ENCODE results near the gene ATL3.
A peak's percentile ranks its signal among the peaks of the same experiment; 100 is the strongest.
"Not testable (repeated sequence)": the region's sequence is repeated elsewhere in the genome, so short reads cannot be mapped to it uniquely, and the experiment has no call there.

The ATL3 gene

GRCh38 chr11:63619967-63620366 is 51.2 kb downstream of the ATL3 start:
- Histone ChIP-seq H3K9me3 (replicated peaks; ENCODE audit: insufficient read depth, low read length) (no peaks in the 10 kb centered on the region), H4K20me1 (ENCODE audit: insufficient read depth, low read length) (no peaks in the 10 kb centered on the region), H3K9me2 (replicated peaks; ENCODE audit: insufficient read depth, low read length) (no peaks in the 10 kb centered on the region), H3K9ac (ENCODE audit: low read length) (no peak overlapping the region), H3K27me3 (replicated peaks; ENCODE audit: insufficient read depth, low read length) (no peaks in the 10 kb centered on the region), H3K4me2 (ENCODE audit: low read depth, low read length) (no peak overlapping the region), H3F3A (ENCODE audit: insufficient read depth, low read length) (peaks cover 2% of the 10 kb centered on the region; the same call in 1 of the 2 replicates), H3K4me3 (ENCODE audit: low read length) (no peak overlapping the region), H3K79me2 (ENCODE audit: low read length) (no peaks in the 10 kb centered on the region), H3K27ac (ENCODE audit: low read length) (no peak overlapping the region), H3K4me1 (ENCODE audit: low read length) (peaks cover 11% of the 10 kb centered on the region; the same call in 1 of the 2 replicates), H3K36me3 (replicated peaks; ENCODE audit: insufficient read depth, low read length) (no peaks in the 10 kb centered on the region), H2AFZ (ENCODE audit: low read length) (no peak overlapping the region)
- TF ChIP-seq EZH2phosphoT487 (IDR thresholded peaks at IDR 0.05; ENCODE audit: low read length): no peak
- TF ChIP-seq CTCF (IDR thresholded peaks at IDR 0.05; ENCODE audit: low read length): no peak
- no peak for TF ChIP-seq EZH2 (optimal IDR thresholded peaks at IDR 0.05; ENCODE audit: low read depth, low read length)
- DNase-seq: no peak

- not testable (repeated sequence) for DNase-seq; H3F3A ChIP-seq (ENCODE audit: insufficient read depth, low read length); H3K27me3 ChIP-seq (replicated peaks; ENCODE audit: insufficient read depth, low read length); H3K9me2 ChIP-seq (replicated peaks; ENCODE audit: insufficient read depth, low read length); H3K79me2 ChIP-seq (ENCODE audit: low read length); H3K9ac ChIP-seq (ENCODE audit: low read length); H3K9me3 ChIP-seq (replicated peaks; ENCODE audit: insufficient read depth, low read length); H3K4me2 ChIP-seq (ENCODE audit: low read depth, low read length); H2AFZ ChIP-seq (ENCODE audit: low read length); H4K20me1 ChIP-seq (ENCODE audit: insufficient read depth, low read length); H3K27ac ChIP-seq (ENCODE audit: low read length); H3K4me3 ChIP-seq (ENCODE audit: low read length); H3K36me3 ChIP-seq (replicated peaks; ENCODE audit: insufficient read depth, low read length)
- H3K4me1 ChIP-seq (ENCODE audit: low read length): peaks cover 11% of the 10 kb centered on the region; the same call in 1 of the 2 replicates
These were observed 53.5 kb downstream of the ATL3 start for GRCh38 chr11:63617686-63618085.

- TF ChIP-seq EZH2 (optimal IDR thresholded peaks at IDR 0.05; ENCODE audit: low read depth, low read length) (no peak), CTCF (IDR thresholded peaks at IDR 0.05; ENCODE audit: low read length) (no peak), EZH2phosphoT487 (IDR thresholded peaks at IDR 0.05; ENCODE audit: low read length) (no peak)
- no peak overlapping the region for H3K27ac ChIP-seq (ENCODE audit: low read length)
These were observed 54.2 kb downstream of the ATL3 start for GRCh38 chr11:63616953-63617352.

GRCh38 chr11:63614136-63614671 is 57.0 kb downstream of the ATL3 start, which contains the start of gene PLAAT3:
Gene PLAAT3, minus strand, starts transcription at chr11:63614433. Its CDS starts 419 bp downstream, at chr11:63614014.
- Histone ChIP-seq H3K27me3 (replicated peaks; ENCODE audit: insufficient read depth, low read length) (no peaks in the 10 kb centered on the region), H3K9ac (ENCODE audit: low read length) (peak within 1 kb of the TSS; percentile 9; the same call in 1 of the 2 replicates), H2AFZ (ENCODE audit: low read length) (peak within 1 kb of the TSS; percentile 62), H3K9me3 (replicated peaks; ENCODE audit: insufficient read depth, low read length) (no peaks in the 10 kb centered on the region), H3K9me2 (replicated peaks; ENCODE audit: insufficient read depth, low read length) (no peaks in the 10 kb centered on the region), H3K4me1 (ENCODE audit: low read length) (no peaks in the 10 kb centered on the region), H3K4me3 (ENCODE audit: low read length) (peak within 1 kb of the TSS; percentile 63), H3F3A (ENCODE audit: insufficient read depth, low read length) (no peaks in the 10 kb centered on the region), H3K79me2 (ENCODE audit: low read length) (no peaks in the 10 kb centered on the region), H3K36me3 (replicated peaks; ENCODE audit: insufficient read depth, low read length) (no peaks in the 10 kb centered on the region), H4K20me1 (ENCODE audit: insufficient read depth, low read length) (no peaks in the 10 kb centered on the region), H3K4me2 (ENCODE audit: low read depth, low read length) (peak within 1 kb of the TSS; percentile 95; the same call in 1 of the 2 replicates), H3K27ac (ENCODE audit: low read length) (no peak within 1 kb of the TSS)
- DNase-seq: peak; percentile 35
- TF ChIP-seq CTCF (IDR thresholded peaks at IDR 0.05; ENCODE audit: low read length): no peak
- no peak for TF ChIP-seq EZH2 (optimal IDR thresholded peaks at IDR 0.05; ENCODE audit: low read depth, low read length)
- no peak for TF ChIP-seq EZH2phosphoT487 (IDR thresholded peaks at IDR 0.05; ENCODE audit: low read length)

More at GRCh38 chr11:63616953-63617352, 54.2 kb downstream of the ATL3 start:
- no peaks in the 10 kb centered on the region for H3K9me3 ChIP-seq (replicated peaks; ENCODE audit: insufficient read depth, low read length)
- H3K4me2 ChIP-seq (ENCODE audit: low read depth, low read length): no peak overlapping the region
- no peaks in the 10 kb centered on the region for H3K79me2 ChIP-seq (ENCODE audit: low read length)
- peaks cover 8% of the 10 kb centered on the region; the same call in 1 of the 2 replicates for H3K4me1 ChIP-seq (ENCODE audit: low read length)
- H3K36me3 ChIP-seq (replicated peaks; ENCODE audit: insufficient read depth, low read length): no peaks in the 10 kb centered on the region
- H3K9ac ChIP-seq (ENCODE audit: low read length): no peak overlapping the region
- no peaks in the 10 kb centered on the region for H3K9me2 ChIP-seq (replicated peaks; ENCODE audit: insufficient read depth, low read length)
- H3F3A ChIP-seq (ENCODE audit: insufficient read depth, low read length): peaks cover 2% of the 10 kb centered on the region; the same call in 1 of the 2 replicates
- H3K4me3 ChIP-seq (ENCODE audit: low read length): no peak overlapping the region
- H4K20me1 ChIP-seq (ENCODE audit: insufficient read depth, low read length): no peaks in the 10 kb centered on the region
- no peaks in the 10 kb centered on the region for H3K27me3 ChIP-seq (replicated peaks; ENCODE audit: insufficient read depth, low read length)
- no peak overlapping the region for H2AFZ ChIP-seq (ENCODE audit: low read length)
- DNase-seq: no peak
